ENCODE measurements around the gene ST3GAL3. TPM values are rescaled to one million over a fixed set of nuclear protein-coding genes. Genes with fewer than 3 reads are reported as not detected.

The ST3GAL3 gene
- total and polyA plus RNA-seq, 2 of the 13 experiments (the other 11 are each of a cell fraction or from before 2014, with no cell fraction given), result 5.1 to 8.1 TPM

- ATAC-seq (no peak), DNase-seq (ENCODE audit: low spot score) (no peak), FAIRE-seq (no peak)
- intact Hi-C loops (cut with micrococcal nuclease; ENCODE audit: unreplicated experiment) (no loop called here), in situ Hi-C loops (cut with HindIII; ENCODE audit: extremely low pct_ligation_motif_present, low pct_unique_long_range_greater_than_20kb) (no loop called here)
- H2AFZ ChIP-seq (ENCODE audit: low read length), result no peak overlapping the region
- no peaks in the 10 kb centered on the region for H3K27me3 ChIP-seq (ENCODE audit: control insufficient read depth in 1 of 2, insufficient read depth in 2 of 2, low read length in 2 of 2)
- H3K9ac ChIP-seq (ENCODE audit: insufficient read depth, low read depth, low read length), result no peak overlapping the region
- H3K79me2 ChIP-seq (ENCODE audit: insufficient read depth, low read length), result no peaks in the 10 kb centered on the region
- CTCF ChIA-PET (ENCODE audit: low intra/inter-chr PET ratio, low total read pairs), result no interaction called here
- H3K9me3 ChIP-seq (ENCODE audit: low read length), result no peaks in the 10 kb centered on the region
- H3K4me1 ChIP-seq (ENCODE audit: insufficient read depth, low read length), result peaks cover 4% of the 10 kb centered on the region; the same call in 1 of the 2 replicates
- no peaks in the 10 kb centered on the region; a peak in 1 of 5 replicates for H3K36me3 ChIP-seq (replicated peaks in 1 of 2; ENCODE audit: control insufficient read depth in 1 of 2, insufficient read depth in 2 of 2, low read length in 2 of 2)
- 97% methylated on average over 17 of the region's 17 CpGs for WGBS (ENCODE audit: low lambda C conversion rate)
- no peak overlapping the region for H3K4me3 ChIP-seq (replicated peaks in 1 of 3; ENCODE audit: insufficient read depth in 1 of 3, low read depth in 2 of 3, low read length in 3 of 3)
- H3K4me2 ChIP-seq (ENCODE audit: low read depth, low read length), result no peak overlapping the region
- no peak overlapping the region for H3K27ac ChIP-seq (ENCODE audit: extremely low read length, insufficient read depth, low read length)
- POLR2A ChIA-PET, result no interaction called here
- TF ChIP-seq ZNF350 (CRISPR knock-in tag; IDR thresholded peaks at IDR 0.05; ENCODE audit: borderline replicate concordance, low read depth) (no peak), SNAI1 (CRISPR knock-in tag; IDR thresholded peaks at IDR 0.05; ENCODE audit: borderline replicate concordance) (no peak), TFDP1 (CRISPR knock-in tag; IDR thresholded peaks at IDR 0.05; ENCODE audit: borderline replicate concordance) (no peak), CSRNP1 (CRISPR knock-in tag; IDR thresholded peaks at IDR 0.05) (no peak), SALL2 (CRISPR knock-in tag; IDR thresholded peaks at IDR 0.05) (no peak), SP5 (CRISPR knock-in tag; IDR thresholded peaks at IDR 0.05; ENCODE audit: borderline replicate concordance, low read depth) (no peak), ZNF484 (CRISPR knock-in tag; IDR thresholded peaks at IDR 0.05; ENCODE audit: borderline replicate concordance, low read depth) (no peak), NKX3-1 (CRISPR knock-in tag; IDR thresholded peaks at IDR 0.05) (no peak), ZBTB7B (CRISPR knock-in tag; IDR thresholded peaks at IDR 0.05) (no peak), CHD4 (IDR thresholded peaks at IDR 0.05; ENCODE audit: borderline replicate concordance, low read length) (no peak), CSRNP2 (CRISPR knock-in tag; conservative IDR thresholded peaks at IDR 0.05; ENCODE audit: low read depth) (no peak), HOXA5 (CRISPR knock-in tag; IDR thresholded peaks at IDR 0.05) (no peak)
- no peaks in the 10 kb centered on the region for H4K20me1 ChIP-seq (ENCODE audit: insufficient read depth, low read length)
- no TSS peak for BruUV-seq (replicated peaks)
These were observed 144.4 kb downstream of the ST3GAL3 start for GRCh38 chr1:43851561-43852338.

All from HepG2 (cell line).